ENCODE results near the gene AGPAT2. TPM values are rescaled to one million over a fixed set of nuclear protein-coding genes. Genes with fewer than 3 reads are reported as not detected.

Gene AGPAT2
- total RNA-seq, 1 experiment from 2014 or later = 40.2 TPM

GRCh38 chr9:136728080-136728547 is 40.9 kb upstream of the AGPAT2 start (continued):
- TF ChIP-seq ARID4B (CRISPR knock-in tag; IDR thresholded peaks at IDR 0.05; ENCODE audit: borderline replicate concordance) = peak; percentile 91
- no peak for TF ChIP-seq TEAD4 (CRISPR knock-in tag; IDR thresholded peaks at IDR 0.05)
- no peak for TF ChIP-seq GTF2I (CRISPR knock-in tag; conservative IDR thresholded peaks at IDR 0.05)
- TF ChIP-seq AFF4 (CRISPR knock-in tag; IDR thresholded peaks at IDR 0.05; ENCODE audit: borderline replicate concordance) = no peak
- no peak for TF ChIP-seq ZNF423 (CRISPR knock-in tag; IDR thresholded peaks at IDR 0.05)
- peak; percentile 59; the same call in 1 of the 2 replicates for TF ChIP-seq ZNF219 (CRISPR knock-in tag; IDR thresholded peaks at IDR 0.05; ENCODE audit: borderline replicate concordance)
- TF ChIP-seq ATF6 (CRISPR knock-in tag; IDR thresholded peaks at IDR 0.05) = no peak
- no peak for TF ChIP-seq PRRX2 (CRISPR knock-in tag; IDR thresholded peaks at IDR 0.05)
- 0 out of 2 replicates have a peak, but pooled peaks have one; percentile 23 for TF ChIP-seq TCF7 (CRISPR knock-in tag; IDR thresholded peaks at IDR 0.05; ENCODE audit: low read depth)
- TF ChIP-seq ATF1 (CRISPR knock-in tag; IDR thresholded peaks at IDR 0.05) = 0 out of 2 replicates have a peak, but pooled peaks have one; percentile 19
- TF ChIP-seq ZNF512 (CRISPR knock-in tag; IDR thresholded peaks at IDR 0.05; ENCODE audit: borderline replicate concordance) = no peak
- peak; percentile 88 for TF ChIP-seq CREM (CRISPR knock-in tag; IDR thresholded peaks at IDR 0.05)
- TF ChIP-seq USF2 (CRISPR knock-in tag; IDR thresholded peaks at IDR 0.05) = peak; percentile 67
- TF ChIP-seq TEAD1 (CRISPR knock-in tag; IDR thresholded peaks at IDR 0.05) = peak; percentile 83
- TF ChIP-seq HMGA2 (CRISPR knock-in tag; IDR thresholded peaks at IDR 0.05) = no peak
- no peak for TF ChIP-seq NR3C1 (CRISPR knock-in tag; conservative IDR thresholded peaks at IDR 0.05; ENCODE audit: low read depth)
- no peak; the same call in 1 of the 2 replicates for TF ChIP-seq CREB1 (CRISPR knock-in tag; IDR thresholded peaks at IDR 0.05)
- TF ChIP-seq ZNF416 (CRISPR knock-in tag; IDR thresholded peaks at IDR 0.05) = peak; percentile 22; the same call in 1 of the 2 replicates
- no peak for TF ChIP-seq TP53 (CRISPR knock-in tag; IDR thresholded peaks at IDR 0.05)
- peak; percentile 95; the same call in 1 of the 2 replicates for TF ChIP-seq CBFB (CRISPR knock-in tag; IDR thresholded peaks at IDR 0.05; ENCODE audit: low read depth)
- TF ChIP-seq NFE2L1 (CRISPR knock-in tag; IDR thresholded peaks at IDR 0.05) = no peak; the same call in 1 of the 2 replicates
- TF ChIP-seq ZSCAN18 (CRISPR knock-in tag; IDR thresholded peaks at IDR 0.05) = peak; percentile 14; the same call in 1 of the 2 replicates

Measured in WTC11 (cell line).